Measurements from ENCODE around the gene DSC2. TPM values are rescaled to one million over a fixed set of nuclear protein-coding genes. Genes with fewer than 3 reads are reported as not detected.

The DSC2 gene
- total RNA-seq, 1 donor from 2014 or later: 2.0 TPM

- DNase-seq (ENCODE audit: low spot score): no peak
- Mint-ChIP-seq H3K4me3 (ENCODE audit: unreplicated experiment) (no peak overlapping the region), H3K4me1 (ENCODE audit: low read depth) (peaks cover 14% of the 10 kb centered on the region), H3K9me3 (ENCODE audit: low read depth) (no peaks in the 10 kb centered on the region), H3K27ac (ENCODE audit: unreplicated experiment) (no peak overlapping the region), H3K27me3 (ENCODE audit: low read depth) (peaks cover 12% of the 10 kb centered on the region), H3K36me3 (ENCODE audit: low read depth) (no peaks in the 10 kb centered on the region)
- TF ChIP-seq, protein P1, sequence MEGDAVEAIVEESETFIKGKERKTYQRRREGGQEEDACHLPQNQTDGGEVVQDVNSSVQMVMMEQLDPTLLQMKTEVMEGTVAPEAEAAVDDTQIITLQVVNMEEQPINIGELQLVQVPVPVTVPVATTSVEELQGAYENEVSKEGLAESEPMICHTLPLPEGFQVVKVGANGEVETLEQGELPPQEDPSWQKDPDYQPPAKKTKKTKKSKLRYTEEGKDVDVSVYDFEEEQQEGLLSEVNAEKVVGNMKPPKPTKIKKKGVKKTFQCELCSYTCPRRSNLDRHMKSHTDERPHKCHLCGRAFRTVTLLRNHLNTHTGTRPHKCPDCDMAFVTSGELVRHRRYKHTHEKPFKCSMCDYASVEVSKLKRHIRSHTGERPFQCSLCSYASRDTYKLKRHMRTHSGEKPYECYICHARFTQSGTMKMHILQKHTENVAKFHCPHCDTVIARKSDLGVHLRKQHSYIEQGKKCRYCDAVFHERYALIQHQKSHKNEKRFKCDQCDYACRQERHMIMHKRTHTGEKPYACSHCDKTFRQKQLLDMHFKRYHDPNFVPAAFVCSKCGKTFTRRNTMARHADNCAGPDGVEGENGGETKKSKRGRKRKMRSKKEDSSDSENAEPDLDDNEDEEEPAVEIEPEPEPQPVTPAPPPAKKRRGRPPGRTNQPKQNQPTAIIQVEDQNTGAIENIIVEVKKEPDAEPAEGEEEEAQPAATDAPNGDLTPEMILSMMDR (IDR thresholded peaks at IDR 0.05): no peak
Measured at GRCh38 chr18:31065036-31065773, 37.0 kb downstream of the DSC2 start.

DNA sequence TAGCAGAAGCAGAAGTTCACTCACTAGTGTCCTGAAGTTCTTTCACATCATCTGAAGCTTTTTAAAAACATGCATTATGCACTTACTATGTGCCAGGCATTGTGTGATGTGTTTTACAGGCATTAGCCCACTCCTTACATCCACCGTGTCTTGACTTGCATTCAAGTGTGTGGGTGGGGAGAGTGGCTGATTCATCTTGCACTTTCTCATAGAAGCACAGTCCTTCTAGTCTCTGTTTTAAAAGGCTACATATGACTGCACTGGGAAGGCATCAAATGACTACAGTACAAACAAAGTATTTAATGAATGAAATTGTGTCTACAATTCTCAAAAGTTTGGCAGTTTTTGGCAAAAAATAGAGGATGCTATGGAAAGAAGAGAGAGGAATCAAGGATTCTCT is 38.1 kb downstream of the DSC2 start:
- DNase-seq (ENCODE audit: low spot score): no peak
- Mint-ChIP-seq H3K27ac (ENCODE audit: unreplicated experiment) (no peak overlapping the region), H3K27me3 (ENCODE audit: low read depth) (peaks cover 13% of the 10 kb centered on the region), H3K4me1 (ENCODE audit: low read depth) (peaks cover 11% of the 10 kb centered on the region), H3K36me3 (ENCODE audit: low read depth) (no peaks in the 10 kb centered on the region), H3K9me3 (ENCODE audit: low read depth) (no peaks in the 10 kb centered on the region), H3K4me3 (ENCODE audit: unreplicated experiment) (no peak overlapping the region)
- TF ChIP-seq, protein P1 (IDR thresholded peaks at IDR 0.05): no peak

DNA sequence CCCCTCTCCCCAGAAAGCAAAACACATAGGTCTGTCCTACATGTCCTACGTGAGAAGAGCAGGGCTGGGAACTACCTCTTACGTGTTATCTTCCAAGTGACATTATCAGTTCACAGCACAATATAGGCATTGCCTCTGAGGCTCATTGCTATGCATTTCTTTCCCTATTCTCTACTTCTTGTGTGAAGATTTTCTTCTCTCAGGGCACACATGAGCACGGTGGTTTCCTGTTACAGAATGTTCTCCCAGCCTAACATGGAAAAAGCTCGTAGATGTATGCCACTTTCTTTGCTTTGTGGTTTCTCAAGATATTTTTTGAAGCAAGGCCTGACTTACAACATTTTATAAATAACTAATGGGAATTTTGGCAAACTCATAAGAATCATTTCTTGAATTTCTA is 40.3 kb downstream of the DSC2 start:
- Mint-ChIP-seq H3K27me3 (ENCODE audit: low read depth) (peaks cover 20% of the 10 kb centered on the region), H3K4me3 (ENCODE audit: unreplicated experiment) (no peak overlapping the region), H3K9me3 (ENCODE audit: low read depth) (no peaks in the 10 kb centered on the region), H3K27ac (ENCODE audit: unreplicated experiment) (no peak overlapping the region), H3K36me3 (ENCODE audit: low read depth) (no peaks in the 10 kb centered on the region), H3K4me1 (ENCODE audit: low read depth) (peaks cover 11% of the 10 kb centered on the region)
- TF ChIP-seq, protein P1 (IDR thresholded peaks at IDR 0.05): no peak
- no peak for DNase-seq (ENCODE audit: low spot score)

DNA sequence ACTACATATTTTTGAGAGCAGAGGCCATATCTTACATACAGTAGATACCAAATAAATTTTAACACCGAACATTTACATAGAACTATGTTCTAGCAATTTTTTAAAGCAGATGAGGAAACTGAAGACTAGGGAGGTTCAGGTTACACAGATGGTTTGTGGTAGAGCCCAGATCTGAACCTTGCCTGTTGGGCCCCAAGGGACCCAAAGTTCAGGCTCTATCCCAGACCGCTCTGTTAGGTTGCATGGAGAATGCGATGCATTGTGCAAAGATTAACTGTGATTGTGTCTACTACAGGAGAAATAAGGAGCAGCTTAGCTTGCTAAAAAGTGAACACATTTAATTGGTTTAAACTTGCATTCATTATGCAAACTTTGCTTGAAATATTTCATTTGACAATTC is 43.3 kb downstream of the DSC2 start:
- Mint-ChIP-seq H3K4me3 (ENCODE audit: unreplicated experiment) (no peak overlapping the region), H3K27me3 (ENCODE audit: low read depth) (peaks cover 32% of the 10 kb centered on the region), H3K4me1 (ENCODE audit: low read depth) (peaks cover 7% of the 10 kb centered on the region), H3K27ac (ENCODE audit: unreplicated experiment) (no peak overlapping the region), H3K9me3 (ENCODE audit: low read depth) (no peaks in the 10 kb centered on the region), H3K36me3 (ENCODE audit: low read depth) (no peaks in the 10 kb centered on the region)
- TF ChIP-seq, protein P1 (IDR thresholded peaks at IDR 0.05): no peak
- no peak for DNase-seq (ENCODE audit: low spot score)

DNA sequence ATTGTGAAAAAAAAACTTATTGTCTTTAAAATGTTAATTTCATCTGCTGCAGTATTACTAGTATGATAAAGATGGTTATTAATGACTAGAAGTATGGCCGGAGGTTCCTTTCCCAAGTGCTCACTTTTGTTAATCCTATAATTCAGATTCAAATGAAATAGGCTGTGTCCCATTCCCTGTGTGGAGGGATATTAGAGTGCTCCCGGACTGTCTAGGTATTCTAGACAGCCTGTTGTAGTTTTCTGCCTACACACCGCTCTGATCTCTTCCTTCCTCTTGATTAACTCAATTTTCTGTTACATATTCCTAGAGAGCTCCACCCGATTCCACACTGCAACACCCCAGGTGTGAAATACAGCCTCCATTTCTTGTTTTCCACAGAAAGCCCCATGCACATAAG is 44.3 kb downstream of the DSC2 start:
- Mint-ChIP-seq H3K27me3 (ENCODE audit: low read depth) (peaks cover 35% of the 10 kb centered on the region), H3K36me3 (ENCODE audit: low read depth) (no peaks in the 10 kb centered on the region), H3K9me3 (ENCODE audit: low read depth) (peaks cover 2% of the 10 kb centered on the region), H3K4me3 (ENCODE audit: unreplicated experiment) (no peak overlapping the region), H3K4me1 (ENCODE audit: low read depth) (peaks cover 7% of the 10 kb centered on the region), H3K27ac (ENCODE audit: unreplicated experiment) (no peak overlapping the region)
- no peak for DNase-seq (ENCODE audit: low spot score)
- TF ChIP-seq, protein P1 (IDR thresholded peaks at IDR 0.05): no peak

All from chondrocyte (in vitro differentiated cells).